Measurements from ENCODE around the gene ITLN1.

Gene ITLN1

GRCh38 chr1:160858097-160858496 is 26.9 kb downstream of the ITLN1 start:
- Histone ChIP-seq H3K27me3 (ENCODE audit: insufficient read depth, poor library complexity, severe bottlenecking) (no peaks in the 10 kb centered on the region), H3K27ac (ENCODE audit: poor library complexity, severe bottlenecking) (no peak overlapping the region), H3K9me3 (ENCODE audit: severe bottlenecking) (no peaks in the 10 kb centered on the region), H3K4me1 (ENCODE audit: insufficient read depth, poor library complexity, severe bottlenecking) (no peaks in the 10 kb centered on the region), H3K4me3 (ENCODE audit: severe bottlenecking) (no peak overlapping the region), H3K36me3 (ENCODE audit: low read depth) (no peaks in the 10 kb centered on the region)
- no peak for TF ChIP-seq CTCF (IDR thresholded peaks at IDR 0.05; ENCODE audit: poor library complexity, severe bottlenecking)
- ATAC-seq (ENCODE audit: low read depth) (no peak), DNase-seq (ENCODE audit: low spot score) (no peak)

GRCh38 chr1:160855181-160855981 is 29.6 kb downstream of the ITLN1 start:
- DNase-seq (ENCODE audit: low spot score) (no peak), ATAC-seq (ENCODE audit: low read depth) (no peak; the same call in 2 of the 3 replicates)

DNA sequence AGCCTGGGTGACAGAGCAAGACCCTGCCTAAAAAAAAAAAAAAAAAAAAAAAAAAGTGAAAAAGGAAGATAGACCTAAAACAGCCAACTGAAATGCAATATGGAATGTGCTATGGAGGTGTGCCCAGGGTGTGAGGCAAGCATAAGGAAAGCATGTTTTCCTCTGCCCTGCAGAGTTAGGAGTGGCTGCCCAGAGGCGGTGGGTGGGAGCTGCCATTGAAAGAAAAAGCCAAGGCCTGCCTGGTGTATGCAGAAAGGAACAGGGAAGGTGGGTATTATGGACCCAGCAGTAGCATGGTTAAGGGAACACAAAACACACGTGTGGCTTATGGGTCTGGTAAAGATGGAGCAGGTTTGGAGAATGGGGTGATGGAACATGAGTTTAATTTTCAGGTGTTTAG is 31.2 kb downstream of the ITLN1 start:
- no peaks in the 10 kb centered on the region for H3K36me3 ChIP-seq (ENCODE audit: low read depth)
- no peaks in the 10 kb centered on the region for H3K27me3 ChIP-seq (ENCODE audit: insufficient read depth, poor library complexity, severe bottlenecking)
- no peaks in the 10 kb centered on the region for H3K4me1 ChIP-seq (ENCODE audit: insufficient read depth, poor library complexity, severe bottlenecking)
- H3K4me3 ChIP-seq (ENCODE audit: severe bottlenecking) = no peak overlapping the region
- no peak for DNase-seq (ENCODE audit: low spot score)
- no peak overlapping the region for H3K27ac ChIP-seq (ENCODE audit: poor library complexity, severe bottlenecking)
- no peaks in the 10 kb centered on the region for H3K9me3 ChIP-seq (ENCODE audit: severe bottlenecking)
- no peak for TF ChIP-seq CTCF (IDR thresholded peaks at IDR 0.05; ENCODE audit: poor library complexity, severe bottlenecking)
- ATAC-seq (ENCODE audit: low read depth) = no peak

More at GRCh38 chr1:160855181-160855981, 29.6 kb downstream of the ITLN1 start:
- no peaks in the 10 kb centered on the region for H3K9me3 ChIP-seq (ENCODE audit: severe bottlenecking)
- no peak overlapping the region for H3K27ac ChIP-seq (ENCODE audit: poor library complexity, severe bottlenecking)
- no peaks in the 10 kb centered on the region for H3K27me3 ChIP-seq (ENCODE audit: insufficient read depth, poor library complexity, severe bottlenecking)
- TF ChIP-seq CTCF (IDR thresholded peaks at IDR 0.05; ENCODE audit: poor library complexity, severe bottlenecking) = no peak
- no peak overlapping the region for H3K4me3 ChIP-seq (ENCODE audit: severe bottlenecking)
- H3K36me3 ChIP-seq (ENCODE audit: low read depth) = no peaks in the 10 kb centered on the region
- no peaks in the 10 kb centered on the region for H3K4me1 ChIP-seq (ENCODE audit: insufficient read depth, poor library complexity, severe bottlenecking)

DNA sequence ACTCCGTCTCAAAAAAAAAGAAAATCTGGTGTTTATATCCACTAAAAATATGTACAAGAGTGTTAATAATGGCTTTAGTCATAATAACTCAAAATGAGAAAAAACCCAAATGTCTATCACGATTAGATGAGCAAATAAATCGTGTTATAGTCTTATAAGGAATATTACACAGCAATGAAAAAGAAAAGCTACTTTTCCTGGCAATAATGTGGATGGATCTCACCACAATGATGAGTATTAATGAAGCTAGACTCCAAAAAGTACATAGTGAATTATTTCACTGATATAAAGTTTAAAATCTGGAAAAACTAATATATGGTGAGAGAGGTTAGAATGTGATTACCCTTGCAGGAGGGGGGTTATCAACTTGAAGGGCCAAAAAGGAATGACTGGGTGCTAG is 32.0 kb downstream of the ITLN1 start:
- H3K36me3 ChIP-seq (ENCODE audit: low read depth) = no peaks in the 10 kb centered on the region
- no peaks in the 10 kb centered on the region for H3K9me3 ChIP-seq (ENCODE audit: severe bottlenecking)
- no peak overlapping the region for H3K27ac ChIP-seq (ENCODE audit: poor library complexity, severe bottlenecking)
- no peaks in the 10 kb centered on the region for H3K4me1 ChIP-seq (ENCODE audit: insufficient read depth, poor library complexity, severe bottlenecking)
- ATAC-seq (ENCODE audit: low read depth) (no peak), DNase-seq (ENCODE audit: low spot score) (no peak)
- TF ChIP-seq CTCF (IDR thresholded peaks at IDR 0.05; ENCODE audit: poor library complexity, severe bottlenecking) = no peak
- no peaks in the 10 kb centered on the region for H3K27me3 ChIP-seq (ENCODE audit: insufficient read depth, poor library complexity, severe bottlenecking)
- H3K4me3 ChIP-seq (ENCODE audit: severe bottlenecking) = no peak overlapping the region

GRCh38 chr1:160850993-160851392 is 34.0 kb downstream of the ITLN1 start:
- ATAC-seq (ENCODE audit: low read depth) = no peak
- Histone ChIP-seq H3K27ac (ENCODE audit: poor library complexity, severe bottlenecking) (no peak overlapping the region), H3K27me3 (ENCODE audit: insufficient read depth, poor library complexity, severe bottlenecking) (peaks cover 6% of the 10 kb centered on the region), H3K4me3 (ENCODE audit: severe bottlenecking) (no peak overlapping the region), H3K36me3 (ENCODE audit: low read depth) (no peaks in the 10 kb centered on the region), H3K4me1 (ENCODE audit: insufficient read depth, poor library complexity, severe bottlenecking) (no peaks in the 10 kb centered on the region), H3K9me3 (ENCODE audit: severe bottlenecking) (peaks cover 2% of the 10 kb centered on the region)
- no peak for DNase-seq (ENCODE audit: low spot score)
- TF ChIP-seq CTCF (IDR thresholded peaks at IDR 0.05; ENCODE audit: poor library complexity, severe bottlenecking) = no peak
